ENCODE data around the gene REC114.

Gene REC114

DNA sequence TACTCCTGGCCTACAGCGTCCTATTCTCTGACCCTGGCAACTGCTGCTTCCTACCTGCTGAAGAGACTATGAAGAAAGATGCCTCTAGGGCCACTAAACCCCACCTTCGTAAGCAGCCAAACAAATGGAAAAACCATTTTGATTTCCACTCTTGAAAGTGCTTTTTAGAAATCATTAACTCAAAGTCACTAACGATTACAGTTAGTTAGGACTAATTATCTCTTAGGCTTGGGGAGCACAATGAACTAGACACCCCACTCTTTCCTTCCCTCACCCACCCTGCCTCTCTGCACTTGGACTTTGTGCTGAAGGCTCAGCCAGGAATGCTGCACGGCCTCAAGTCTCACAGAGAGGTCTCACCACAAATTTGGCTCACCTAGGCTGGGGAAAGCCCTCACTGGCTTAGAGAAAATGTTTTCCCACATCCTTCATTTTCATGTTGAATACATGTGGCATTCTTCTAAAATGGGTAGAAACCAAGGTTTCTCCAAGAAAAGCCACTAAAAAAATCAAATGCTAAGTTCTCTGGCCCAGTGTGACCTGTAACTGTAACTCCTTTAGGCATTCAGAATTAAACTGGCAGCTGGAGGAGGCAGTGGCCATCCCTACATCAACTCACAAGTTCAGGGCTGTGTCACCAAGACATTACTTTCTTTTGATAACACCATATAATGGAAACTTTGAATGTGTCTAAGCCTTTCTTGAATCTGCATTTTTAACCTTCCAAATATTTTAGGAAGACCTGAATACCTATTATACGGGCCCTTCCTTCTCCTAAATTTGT lies 143.1 kb downstream of the REC114 start:
- DNase-seq (ENCODE audit: low read depth): no peak
- TF ChIP-seq CTCF (IDR thresholded peaks at IDR 0.05; ENCODE audit: control insufficient read depth, insufficient read depth, low read depth, low read length, missing control alignments): no peak
- H3K4me3 ChIP-seq (ENCODE audit: control insufficient read depth, low read depth, low read length): no peak overlapping the region

GRCh38 chr15:73589766-73590165 lies 146.8 kb downstream of the REC114 start:
- H3K4me3 ChIP-seq (ENCODE audit: control insufficient read depth, low read depth, low read length): no peak overlapping the region
- no peak for DNase-seq (ENCODE audit: low read depth)
- no peak for TF ChIP-seq CTCF (IDR thresholded peaks at IDR 0.05; ENCODE audit: control insufficient read depth, insufficient read depth, low read depth, low read length, missing control alignments)

- DNase-seq (ENCODE audit: low read depth): no peak
- no peak overlapping the region for H3K4me3 ChIP-seq (ENCODE audit: control insufficient read depth, low read depth, low read length)
- no peak for TF ChIP-seq CTCF (IDR thresholded peaks at IDR 0.05; ENCODE audit: control insufficient read depth, insufficient read depth, low read depth, low read length, missing control alignments)
Measured at GRCh38 chr15:73590263-73590662, 147.3 kb downstream of the REC114 start.

DNA sequence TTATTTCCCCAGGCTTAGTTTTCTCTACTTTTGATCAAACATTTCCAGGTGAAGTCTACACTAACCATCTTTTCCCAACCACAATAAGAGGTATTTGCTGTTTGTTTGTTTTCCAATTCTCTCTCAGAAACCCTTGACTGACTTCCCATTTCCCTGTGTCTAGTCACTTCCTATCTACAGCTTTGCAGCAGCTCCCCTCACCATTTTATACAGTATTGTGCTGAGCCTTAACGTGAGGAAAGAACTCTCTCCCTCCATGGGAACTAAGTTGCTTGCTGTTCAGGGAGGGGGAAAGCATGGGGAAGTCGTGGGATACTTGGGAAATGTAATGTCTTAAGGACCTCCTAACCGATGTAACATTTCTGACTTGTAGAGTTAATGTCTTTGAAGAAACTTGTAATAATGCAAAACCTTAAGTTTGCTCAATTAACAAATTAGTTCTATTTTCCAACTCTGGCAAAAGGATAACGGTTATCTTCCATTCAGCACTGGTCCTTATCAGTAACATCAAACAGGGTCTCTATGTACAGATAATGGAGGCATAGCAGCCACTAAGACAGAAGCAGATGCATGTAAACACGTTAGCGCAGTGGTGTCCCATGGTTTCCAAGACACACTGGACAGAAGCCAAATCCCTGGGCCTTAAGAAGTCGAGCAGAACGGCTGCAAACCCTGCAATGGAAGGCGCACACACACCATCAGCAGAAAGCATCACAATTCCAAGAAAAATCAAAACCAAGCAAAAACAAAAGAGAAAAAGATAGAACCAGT lies 150.5 kb downstream of the REC114 start:
- no peak overlapping the region for H3K4me3 ChIP-seq (ENCODE audit: control insufficient read depth, low read depth, low read length)
- no peak for TF ChIP-seq CTCF (IDR thresholded peaks at IDR 0.05; ENCODE audit: control insufficient read depth, insufficient read depth, low read depth, low read length, missing control alignments)
- DNase-seq (ENCODE audit: low read depth): no peak

- no peak overlapping the region for H3K4me3 ChIP-seq (ENCODE audit: control insufficient read depth, low read depth, low read length)
- no peak for DNase-seq (ENCODE audit: low read depth)
- TF ChIP-seq CTCF (IDR thresholded peaks at IDR 0.05; ENCODE audit: control insufficient read depth, insufficient read depth, low read depth, low read length, missing control alignments): no peak
Measured at GRCh38 chr15:73594109-73594508, 151.1 kb downstream of the REC114 start.

GRCh38 chr15:73596174-73596573 lies 153.2 kb downstream of the REC114 start:
- no peak overlapping the region for H3K4me3 ChIP-seq (ENCODE audit: control insufficient read depth, low read depth, low read length)
- no peak for DNase-seq (ENCODE audit: low read depth)
- TF ChIP-seq CTCF (IDR thresholded peaks at IDR 0.05; ENCODE audit: control insufficient read depth, insufficient read depth, low read depth, low read length, missing control alignments): no peak

All from AG09309 (cell line).